OCI-M1 (cell line): ENCODE results near the gene COPS8.
A peak's percentile ranks its signal among the peaks of the same experiment; 100 is the strongest.

Source experiments
- DNase-seq: peaks from one replicate; lab custom pipeline; 2025; lab: John Stamatoyannopoulos, UW

Gene COPS8

GRCh38 chr2:237085248-237086221, at the start of gene COPS8:
TSS of gene COPS8 (plus strand) at chr2:237085889. CDS start at chr2:237085965, 76 bp downstream.
- DNase-seq, result peak; percentile 94

- no peak for DNase-seq
Measured at GRCh38 chr2:237039301-237040031, 46.2 kb upstream of the COPS8 start.

DNA sequence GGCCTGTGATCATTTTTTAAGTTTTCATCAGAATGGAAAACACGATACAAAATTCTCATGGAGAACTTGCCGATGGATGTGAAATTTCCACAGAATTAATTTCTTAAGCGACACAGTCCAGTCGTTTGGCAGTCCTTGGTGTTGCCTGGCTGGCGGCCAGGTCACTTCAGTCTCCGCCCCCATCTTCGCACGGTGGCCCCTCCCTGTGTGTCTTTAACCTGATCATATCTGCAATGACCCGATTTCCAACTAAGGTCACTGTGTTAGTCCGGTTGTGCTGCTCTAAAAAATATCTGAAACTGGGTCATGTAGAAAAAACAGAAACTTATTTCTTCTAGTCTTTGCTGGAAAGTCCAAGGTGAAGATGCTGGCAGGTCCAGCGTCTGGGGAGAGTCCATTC, 44.5 kb upstream of the COPS8 start:
- DNase-seq, result no peak

DNA sequence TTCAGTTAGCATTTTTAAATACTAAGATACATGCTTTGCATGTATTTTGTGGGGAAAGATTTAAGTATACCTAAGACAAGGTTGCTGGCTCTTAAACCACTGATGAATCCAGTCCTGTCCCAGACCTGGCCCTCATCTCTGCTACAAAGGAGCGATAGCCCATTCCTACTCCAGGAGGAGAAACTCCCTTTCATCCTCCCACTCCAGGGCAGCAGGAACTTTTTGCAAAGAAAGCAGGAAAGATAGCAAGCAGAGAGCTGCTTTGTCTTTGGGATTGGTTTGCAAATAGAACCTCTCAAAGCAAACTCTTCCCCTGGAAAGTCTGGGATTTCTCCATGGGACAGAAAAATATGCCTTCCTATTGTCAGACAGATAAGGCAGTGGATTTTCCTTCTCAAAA, 43.6 kb upstream of the COPS8 start:
- no peak for DNase-seq

DNA sequence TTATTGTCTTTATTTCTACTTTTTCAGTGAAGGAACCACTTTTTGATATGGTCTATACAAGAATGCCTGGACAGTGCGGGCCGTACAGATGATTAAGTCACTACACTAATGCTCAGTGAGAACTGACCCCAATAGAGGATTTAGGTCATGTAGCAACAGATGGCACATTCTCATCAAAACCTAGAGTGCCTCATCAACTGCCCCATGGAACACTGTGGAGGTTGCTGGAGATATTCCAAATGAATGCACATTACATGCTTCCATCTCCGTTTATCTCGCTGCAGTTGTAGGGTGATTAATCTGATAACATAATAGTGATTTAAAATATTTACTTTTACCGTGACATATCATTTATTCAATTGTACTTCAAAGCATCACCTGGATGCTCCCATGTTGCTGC, 41.8 kb upstream of the COPS8 start:
- no peak for DNase-seq

DNA sequence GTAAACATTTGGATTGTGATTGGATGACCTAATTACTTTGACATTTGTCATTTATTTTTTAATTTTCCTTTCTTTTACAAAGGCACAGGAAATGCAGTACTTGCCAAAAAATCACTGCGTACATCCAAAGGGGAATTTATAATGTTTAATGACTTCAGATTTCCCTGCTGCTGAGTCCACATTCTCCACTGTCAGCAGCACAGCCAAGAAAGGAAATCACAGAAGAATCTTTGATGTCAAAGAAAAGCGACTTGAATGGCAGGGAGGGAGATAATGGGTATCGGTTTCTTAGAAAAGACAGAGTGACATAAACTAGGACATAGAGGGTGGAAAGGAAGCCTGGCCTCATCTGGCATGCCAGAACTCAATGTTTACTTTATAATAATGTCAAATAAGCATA, 41.4 kb upstream of the COPS8 start:
- no peak for DNase-seq

DNA sequence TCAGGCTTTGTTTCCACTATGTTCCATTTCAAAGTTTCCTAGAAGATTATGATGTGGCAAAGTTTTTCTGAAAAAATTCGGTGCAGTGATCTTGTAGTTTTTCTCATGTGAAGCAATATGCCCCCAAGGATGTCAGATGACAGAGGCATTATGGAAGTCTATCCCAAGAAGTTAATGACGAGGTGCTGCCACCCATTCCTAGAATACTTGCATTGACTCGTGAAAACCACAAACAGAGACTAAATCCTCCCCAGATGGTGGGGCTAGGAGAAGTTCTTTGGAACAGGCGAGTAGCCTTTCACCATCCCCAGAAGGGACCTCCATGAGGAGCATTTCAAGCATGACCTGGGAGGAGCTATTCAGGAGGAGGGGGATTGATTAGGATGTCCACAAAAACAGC, 40.2 kb upstream of the COPS8 start:
- no peak for DNase-seq

GRCh38 chr2:237048595-237048994, 37.1 kb upstream of the COPS8 start:
- no peak for DNase-seq

- no peak for DNase-seq
Measured at GRCh38 chr2:237051861-237052260, 33.8 kb upstream of the COPS8 start.

- no peak for DNase-seq
Measured at GRCh38 chr2:237053066-237053465, 32.6 kb upstream of the COPS8 start.

DNA sequence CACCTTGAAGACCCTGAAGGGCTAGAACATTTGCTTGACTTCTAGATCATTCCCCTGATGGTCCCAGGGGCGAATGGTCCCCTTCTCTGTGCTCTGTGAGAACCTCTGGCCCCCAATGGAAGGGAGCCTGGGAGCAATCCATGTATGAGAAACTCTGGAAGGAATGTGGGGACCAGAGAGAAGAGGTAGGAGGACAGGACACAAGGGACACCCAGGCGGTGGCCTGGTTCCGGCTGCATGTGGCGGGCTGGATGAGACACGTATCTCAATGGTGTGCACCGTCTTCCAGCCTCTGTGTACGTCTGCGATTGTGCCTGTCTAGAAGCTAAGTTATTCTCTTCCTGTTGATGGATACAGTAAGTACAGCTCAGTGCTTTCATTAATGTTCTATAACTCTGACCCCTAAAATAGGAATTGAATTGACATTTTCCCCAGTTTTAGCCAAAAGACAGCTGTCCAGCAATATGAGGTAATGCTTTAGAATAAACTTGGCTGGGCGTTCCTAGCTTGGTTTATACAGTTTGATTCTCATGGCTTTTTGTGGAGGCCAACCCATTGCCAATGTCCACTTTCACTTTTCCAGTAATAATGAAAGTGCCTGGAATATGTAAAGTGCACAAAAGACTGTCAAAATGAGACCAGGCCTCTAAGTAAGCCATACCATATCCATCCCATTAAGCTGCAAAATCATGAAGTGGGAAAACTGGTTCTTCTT, 30.1 kb upstream of the COPS8 start:
- DNase-seq, result no peak

DNA sequence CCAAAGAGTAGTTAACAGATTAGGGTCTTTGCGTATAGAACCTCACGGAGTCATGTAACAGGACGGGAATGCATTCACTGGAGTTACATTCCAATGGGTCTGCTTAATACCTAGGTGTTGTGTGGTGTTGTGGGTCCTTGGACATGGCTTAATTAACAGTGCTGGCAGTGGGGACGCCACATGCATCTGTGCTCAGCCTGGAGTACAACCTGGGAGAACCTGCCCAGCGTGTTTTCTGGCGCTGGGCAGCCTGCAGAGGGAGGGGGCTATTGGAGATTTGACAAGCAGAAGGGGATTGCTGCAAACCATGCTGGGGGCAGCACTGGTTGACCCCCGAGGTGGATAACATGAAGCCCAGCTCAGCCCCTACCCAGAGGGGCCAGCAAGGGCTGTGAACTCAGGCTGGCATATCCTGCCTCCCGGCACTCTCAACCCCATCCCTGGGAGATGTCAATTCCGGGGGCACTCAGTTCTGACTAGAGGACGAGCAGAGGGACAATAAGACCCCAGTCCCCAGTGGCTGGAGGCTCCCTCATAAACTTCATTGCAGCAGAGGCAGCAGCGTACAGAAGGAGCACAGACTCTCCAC, 29.3 kb upstream of the COPS8 start:
- no peak for DNase-seq

DNA sequence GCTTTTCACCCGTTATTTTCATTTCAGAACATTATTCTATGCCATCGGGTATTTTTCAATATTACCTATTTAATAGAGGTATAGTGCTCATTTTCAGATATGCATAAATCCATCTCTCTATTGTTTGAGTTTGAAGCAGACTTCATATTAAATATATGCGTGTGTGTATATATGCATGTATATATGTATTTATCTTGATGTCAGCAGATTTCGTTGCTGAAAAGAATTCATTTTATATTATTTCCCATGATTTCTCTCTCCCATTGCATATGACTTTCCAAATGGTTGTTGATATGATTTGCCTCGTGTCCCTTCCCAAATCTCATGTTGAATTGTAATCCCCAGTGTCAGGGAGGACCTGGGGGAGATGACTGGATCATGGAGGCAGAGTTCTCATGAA, 28.6 kb upstream of the COPS8 start:
- no peak for DNase-seq

DNA sequence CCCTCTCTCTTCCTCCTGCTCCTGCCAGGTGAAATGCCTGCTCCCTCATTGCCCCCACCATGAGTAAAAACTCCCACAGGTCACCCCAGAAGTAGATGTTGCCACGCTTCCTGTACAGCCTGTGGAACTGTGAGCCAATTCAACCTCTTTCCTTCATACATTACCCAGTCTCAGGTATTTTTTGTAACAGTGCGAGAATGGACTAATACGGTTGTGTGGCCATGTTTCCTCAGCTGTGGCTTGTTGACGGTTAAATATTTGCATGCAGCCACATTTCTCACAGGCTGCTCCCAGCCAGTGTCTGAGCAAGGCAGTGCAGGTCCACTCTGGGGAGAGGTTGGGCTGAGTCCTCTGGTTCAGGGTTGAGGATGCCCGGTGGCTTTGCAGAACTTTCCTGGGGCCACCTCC, 27.8 kb upstream of the COPS8 start:
- DNase-seq, result no peak

- DNase-seq, result no peak
Measured at GRCh38 chr2:237058423-237058822, 27.3 kb upstream of the COPS8 start.

- no peak for DNase-seq
Measured at GRCh38 chr2:237059155-237059875, 26.4 kb upstream of the COPS8 start.

- peak; percentile 41 for DNase-seq
Measured at GRCh38 chr2:237060534-237061312, 25.0 kb upstream of the COPS8 start.

GRCh38 chr2:237061356-237061755, 24.3 kb upstream of the COPS8 start:
- no peak for DNase-seq

DNA sequence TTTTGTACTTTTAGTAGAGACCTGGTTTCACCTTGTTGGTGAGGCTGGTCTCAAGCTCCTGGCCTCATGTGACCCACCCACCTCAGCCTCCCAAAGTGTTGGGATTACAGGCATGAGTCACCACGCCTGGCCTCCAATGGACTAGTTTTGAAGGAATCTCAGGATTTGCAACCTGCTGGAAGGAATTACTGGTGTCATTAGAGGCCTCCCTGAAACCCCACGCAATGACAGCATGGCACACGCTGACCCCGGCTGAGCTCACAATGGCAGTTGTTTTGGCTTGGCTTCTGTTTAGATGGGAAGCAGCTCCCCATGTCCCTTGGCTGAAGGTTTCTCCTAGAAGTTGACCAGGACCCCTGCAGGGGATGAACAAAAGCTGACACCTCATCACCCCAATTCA, 23.1 kb upstream of the COPS8 start:
- no peak for DNase-seq

- no peak for DNase-seq
Measured at GRCh38 chr2:237064203-237065070, 21.3 kb upstream of the COPS8 start.
